Adrenal gland (tissue), 12 donors: ENCODE measurements around the gene SDHD. TPM values are rescaled to one million over a fixed set of nuclear protein-coding genes. Genes with fewer than 3 reads are reported as not detected.

Source experiments
- DNase-seq, 7 donors: peaks; one replicate each; pipeline ENCODE4 v3.0.0-alpha.2; 2019 to 2020
- H3K27ac ChIP-seq, 5 donors: fragments of 200-600 bp; sonication (generic) in 4 of 5; 1 replicate in 3 of 5; 2 replicates in 2 of 5; pipeline versions ENCODE4 v1.5.1 to v1.8.0; 2016 to 2020; ENCODE audit warnings: mild to moderate bottlenecking in 1 of 5
- H3K27me3 ChIP-seq: fragments of 200-600 bp; 2 replicates; pipeline ENCODE4 v1.8.0; 2021
- H3K36me3 ChIP-seq, 2 donors: fragments of 200-600 bp; replicated peaks in 1 of 2; 1 replicate in 1 of 2; 2 replicates in 1 of 2; pipeline versions ENCODE4 v1.5.1 to v1.8.0; 2018 to 2022
- H3K4me1 ChIP-seq, 2 donors: fragments of 200-600 bp; replicated peaks in 1 of 2; 1 replicate in 1 of 2; 2 replicates in 1 of 2; pipeline versions ENCODE4 v1.5.1 to v1.8.0; 2018 to 2021
- H3K4me3 ChIP-seq, 4 donors: fragments of 200-600 bp; sonication (generic) in 3 of 4; one replicate each; pipeline ENCODE4 v1.5.1; 2016 to 2018
- H3K9me3 ChIP-seq, 3 donors: fragments of 200-600 bp; sonication (generic) in 1 of 3; replicated peaks in 1 of 3; 1 replicate in 2 of 3; 2 replicates in 1 of 3; pipeline versions ENCODE4 v1.5.1 to v1.8.0; 2016 to 2021
- CTCF ChIP-seq, 6 experiments: fragments of 450-650 bp in 4 of 6; fragments of 200-600 bp in 2 of 6; sonication (generic) in 1 of 6; IDR thresholded peaks; 1 replicate in 5 of 6; 2 replicates in 1 of 6; pipeline versions ENCODE4 v1.5.1 to v1.8.0; 2016 to 2021; ENCODE audit warnings: antibody characterized with exemption in 6 of 6, mild to moderate bottlenecking in 2 of 6, moderate library complexity in 1 of 6
- POLR2A ChIP-seq, 2 donors: fragments of 450-650 bp; IDR thresholded peaks; one replicate each; pipeline ENCODE4 v1.6.1; 2017; ENCODE audit warnings: antibody characterized with exemption in 2 of 2, mild to moderate bottlenecking in 2 of 2, moderate library complexity in 1 of 2
- WGBS, 4 donors: extraction: QIAGEN DNeasy Blood & Tissue Kit in 2 of 4; methylation state at CpG; one replicate each; pipeline versions ENCODE4 v1.1.5 to v1.1.7; 2013 to 2017; 5-methylcytosine and 5-hydroxymethylcytosine counted together
- intact Hi-C, 2 donors: fragments of 100-400 bp; cut with DNase I; formaldehyde crosslinking; loops; one replicate each; pipeline versions ENCODE4 v1.14.1 to v1.15.0; 2022 to 2023
- polyA plus RNA-seq, 3 donors: library from polyadenylated mRNA; stranded (reverse); fragments of 200-250 nt in 2 of 3; fragments of 350-450 nt in 1 of 3; fragmentation: Illumina TruSeq in 1 of 3; extraction: RNeasy Lipid Tissue Mini Kit (QIAGEN cat#74804) in 1 of 3; gene quantifications; one replicate each; pipeline ENCODE4 v1.2.3, GENCODE V29; 2013 to 2014
- total RNA-seq, 9 donors: library from RNA; depleted of rRNA in 4 of 9; stranded (reverse); fragments of >200 nt in 4 of 9; fragments of 120-200 nt in 1 of 9; fragmentation: NEBNext Ultra II Directional in 1 of 9; extraction: Animal tissue kit (Norgen Biotek cat#: 25700) in 1 of 9; gene quantifications; one replicate each; pipeline versions ENCODE4 v1.1.0 to v1.2.4, GENCODE V29; 2013 to 2023
- donor health status: healthy with polysubstance abuse.
- donor health status: Bipolar disorder and iron deficiency.
- donor health status: DM: yes; HTN: yes; CAD: no.
- donor health status: DM: no; HTN: no; CAD: no.
- donor health status: DM: no; HTN: no; CAD: no.
- donor health status: DM: yes; HTN: yes; CAD: no.

Gene SDHD
- total and polyA plus RNA-seq, 12 donors, result 47.6 to 149 (median 119) TPM

GRCh38 chr11:112134473-112134872, 47.8 kb downstream of the SDHD start:
- no peaks in the 10 kb centered on the region for H3K36me3 ChIP-seq
- 84 to 92% (median 90%) methylated on average over 3 to 4 of the region's 4 CpGs for WGBS, 4 donors
- intact Hi-C loops, result no loop called here
- TF ChIP-seq POLR2A (IDR thresholded peaks at IDR 0.05) (no peak), CTCF (IDR thresholded peaks at IDR 0.05) (no peak)
- no peak overlapping the region for H3K4me3 ChIP-seq
- no peaks in the 10 kb centered on the region for H3K9me3 ChIP-seq
- H3K27me3 ChIP-seq, result no peaks in the 10 kb centered on the region
- DNase-seq, result no peak
- peaks cover 0 to 6% of the 10 kb centered on the region in 2 donors for H3K4me1 ChIP-seq
- H3K27ac ChIP-seq, result no peak overlapping the region

- no peak for DNase-seq
- H3K9me3 ChIP-seq, result no peaks in the 10 kb centered on the region
- H3K36me3 ChIP-seq, result no peaks in the 10 kb centered on the region
- intact Hi-C loops, result no loop called here
- H3K27me3 ChIP-seq, result no peaks in the 10 kb centered on the region
- WGBS, 4 donors, result 77 to 89% (median 87%) methylated on average over 3 of the region's 3 CpGs
- no peaks in the 10 kb centered on the region for H3K4me1 ChIP-seq
- no peak overlapping the region for H3K27ac ChIP-seq
- TF ChIP-seq POLR2A (IDR thresholded peaks at IDR 0.05) (no peak), CTCF (IDR thresholded peaks at IDR 0.05) (no peak)
- no peak overlapping the region for H3K4me3 ChIP-seq
These were observed 56.9 kb downstream of the SDHD start for GRCh38 chr11:112143597-112143996.

Other genes starting within 250 kb of the SDHD start
- 10 to 100 TPM; 23.6 to 40.7 (median 30.1) TPM for gene ALG9, start 215.3 kb upstream of the SDHD start, total RNA-seq
- 10 to 100 TPM; 43.8 to 53.6 (median 50.6) TPM for gene ALG9, start 215.3 kb upstream of the SDHD start, polyA plus RNA-seq
- 1 to 10 TPM; 2.3 to 6.3 (median 3.9) TPM for gene FDXACB1, start 207.7 kb upstream of the SDHD start, total RNA-seq
- gene FDXACB1, start 207.7 kb upstream of the SDHD start, polyA plus RNA-seq, result 1 to 10 TPM; 2.6 to 4.2 (median 3.5) TPM
- 10 to 100 TPM; 26.6 to 60.7 (median 37.3) TPM for gene CFAP68, start 207.3 kb upstream of the SDHD start, total RNA-seq
- gene CFAP68, start 207.3 kb upstream of the SDHD start, polyA plus RNA-seq, result 10 to 100 TPM; 46.5 to 80.4 (median 59.6) TPM
- 10 to 100 TPM in 8 of 9 donors, 1 to 10 TPM in 1; 6.8 to 87.7 (median 52.3) TPM for gene CRYAB, start 175.1 kb upstream of the SDHD start, total RNA-seq
- gene CRYAB, start 175.1 kb upstream of the SDHD start, polyA plus RNA-seq, result 100 to 1,000 TPM in 1 of 3 donors, 10 to 100 TPM in 2; 77.8 to 108 (median 99.0) TPM
- 1 to 10 TPM in 4 of 9 donors, under 1 TPM in 3, not detected in 2; 0.55 to 2.3 (median 1.2) TPM for gene HSPB2, start 174.1 kb upstream of the SDHD start, total RNA-seq
- gene HSPB2, start 174.1 kb upstream of the SDHD start, polyA plus RNA-seq, result 1 to 10 TPM in 2 of 3 donors, under 1 TPM in 1; 0.51 to 6.1 (median 3.9) TPM
- 1 to 10 TPM in 5 of 9 donors, under 1 TPM in 2, not detected in 2; 0.53 to 4.2 (median 2.5) TPM for gene C11orf52, start 168.0 kb upstream of the SDHD start, total RNA-seq
- 1 to 10 TPM in 2 of 3 donors, under 1 TPM in 1; 0.68 to 1.9 (median 1.7) TPM for gene C11orf52, start 168.0 kb upstream of the SDHD start, polyA plus RNA-seq
- 10 to 100 TPM; 14.8 to 56.0 (median 46.5) TPM for gene DIXDC1, start 149.5 kb upstream of the SDHD start, total RNA-seq
- gene DIXDC1, start 149.5 kb upstream of the SDHD start, polyA plus RNA-seq, result 10 to 100 TPM in 2 of 3 donors, 1 to 10 TPM in 1; 7.9 to 30.1 (median 11.5) TPM
- gene DLAT, start 61.5 kb upstream of the SDHD start, total RNA-seq, result 10 to 100 TPM; 18.9 to 95.1 (median 28.7) TPM
- gene DLAT, start 61.5 kb upstream of the SDHD start, polyA plus RNA-seq, result 10 to 100 TPM in 1 of 3 donors, 1 to 10 TPM in 2; 7.6 to 75.3 (median 8.1) TPM
- gene PIH1D2, start 12.9 kb upstream of the SDHD start, total RNA-seq, result 1 to 10 TPM in 8 of 9 donors, under 1 TPM in 1; 0.91 to 3.7 (median 2.3) TPM
- 1 to 10 TPM; 2.1 to 3.3 (median 2.2) TPM for gene PIH1D2, start 12.9 kb upstream of the SDHD start, polyA plus RNA-seq
- 10 to 100 TPM in 8 of 9 donors, 1 to 10 TPM in 1; 9.8 to 40.5 (median 17.1) TPM for gene NKAPD1, start 12.6 kb upstream of the SDHD start, total RNA-seq
- 10 to 100 TPM in 2 of 3 donors, 1 to 10 TPM in 1; 9.8 to 34.5 (median 10.3) TPM for gene NKAPD1, start 12.6 kb upstream of the SDHD start, polyA plus RNA-seq
- 100 to 1,000 TPM in 2 of 9 donors, 10 to 100 TPM in 7; 23.8 to 304 (median 67.0) TPM for gene TIMM8B, start 117 bp upstream of the SDHD start, total RNA-seq
- gene TIMM8B, start 117 bp upstream of the SDHD start, polyA plus RNA-seq, result 100 to 1,000 TPM in 2 of 3 donors, 10 to 100 TPM in 1; 77.8 to 145 (median 117) TPM
- gene IL18, start 77.2 kb downstream of the SDHD start, total RNA-seq, result 10 to 100 TPM in 5 of 9 donors, 1 to 10 TPM in 3, under 1 TPM in 1; 0.72 to 49.4 (median 11.9) TPM
- gene IL18, start 77.2 kb downstream of the SDHD start, polyA plus RNA-seq, result 10 to 100 TPM in 2 of 3 donors, 1 to 10 TPM in 1; 5.3 to 25.9 (median 11.8) TPM
- gene TEX12, start 80.5 kb downstream of the SDHD start, total RNA-seq, result under 1 TPM in 1 of 9 donors, not detected in 8; 0.11 TPM
- gene TEX12, start 80.5 kb downstream of the SDHD start, polyA plus RNA-seq, result under 1 TPM in 1 of 3 donors, not detected in 2; 0.07 TPM
- 10 to 100 TPM; 26.0 to 72.6 (median 48.0) TPM for gene BCO2, start 88.6 kb downstream of the SDHD start, total RNA-seq
- 100 to 1,000 TPM in 1 of 3 donors, 10 to 100 TPM in 2; 40.4 to 139 (median 91.1) TPM for gene BCO2, start 88.6 kb downstream of the SDHD start, polyA plus RNA-seq
- 100 to 1,000 TPM in 3 of 9 donors, 10 to 100 TPM in 6; 47.2 to 390 (median 71.9) TPM for gene PTS, start 139.6 kb downstream of the SDHD start, total RNA-seq
- 100 to 1,000 TPM in 2 of 3 donors, 10 to 100 TPM in 1; 84.7 to 146 (median 134) TPM for gene PTS, start 139.6 kb downstream of the SDHD start, polyA plus RNA-seq
- not detected for gene PLET1, start 174.0 kb downstream of the SDHD start, total RNA-seq
- not detected for gene PLET1, start 174.0 kb downstream of the SDHD start, polyA plus RNA-seq